Smooth muscle cell of the brain vasculature (primary cell): ENCODE data around the gene LSP1.
A peak's percentile ranks its signal among the peaks of the same experiment; 100 is the strongest.
"Not testable (repeated sequence)": the region's sequence is repeated elsewhere in the genome, so short reads cannot be mapped to it uniquely, and the experiment has no call there.

Experiments used
- DNase-seq: peaks from one replicate; pipeline ENCODE4 v3.0.0-alpha.2; 2012; ENCODE audit warnings: low read depth, low spot score

The LSP1 gene

DNA sequence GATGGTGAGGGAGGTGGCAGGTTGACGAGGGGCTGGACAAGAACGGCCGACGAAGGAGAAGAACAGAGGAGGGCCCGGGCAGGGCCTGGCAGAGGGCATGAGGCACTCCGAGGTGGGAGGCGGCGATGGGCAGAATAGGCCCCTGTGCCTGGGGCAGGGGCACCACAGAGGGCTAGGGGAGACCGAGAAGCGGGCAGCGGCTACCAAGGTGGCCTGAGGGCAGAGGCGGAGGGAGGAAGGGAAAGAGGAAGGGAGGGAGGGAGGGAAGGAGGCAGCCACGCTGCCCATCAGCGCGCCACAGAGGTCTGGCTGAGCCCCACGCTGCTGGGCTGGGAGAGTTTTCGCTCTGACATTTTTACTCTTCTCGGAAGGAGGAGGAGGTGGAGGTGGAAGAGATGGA lies 11.3 kb downstream of the LSP1 start:
- no peak for DNase-seq

DNA sequence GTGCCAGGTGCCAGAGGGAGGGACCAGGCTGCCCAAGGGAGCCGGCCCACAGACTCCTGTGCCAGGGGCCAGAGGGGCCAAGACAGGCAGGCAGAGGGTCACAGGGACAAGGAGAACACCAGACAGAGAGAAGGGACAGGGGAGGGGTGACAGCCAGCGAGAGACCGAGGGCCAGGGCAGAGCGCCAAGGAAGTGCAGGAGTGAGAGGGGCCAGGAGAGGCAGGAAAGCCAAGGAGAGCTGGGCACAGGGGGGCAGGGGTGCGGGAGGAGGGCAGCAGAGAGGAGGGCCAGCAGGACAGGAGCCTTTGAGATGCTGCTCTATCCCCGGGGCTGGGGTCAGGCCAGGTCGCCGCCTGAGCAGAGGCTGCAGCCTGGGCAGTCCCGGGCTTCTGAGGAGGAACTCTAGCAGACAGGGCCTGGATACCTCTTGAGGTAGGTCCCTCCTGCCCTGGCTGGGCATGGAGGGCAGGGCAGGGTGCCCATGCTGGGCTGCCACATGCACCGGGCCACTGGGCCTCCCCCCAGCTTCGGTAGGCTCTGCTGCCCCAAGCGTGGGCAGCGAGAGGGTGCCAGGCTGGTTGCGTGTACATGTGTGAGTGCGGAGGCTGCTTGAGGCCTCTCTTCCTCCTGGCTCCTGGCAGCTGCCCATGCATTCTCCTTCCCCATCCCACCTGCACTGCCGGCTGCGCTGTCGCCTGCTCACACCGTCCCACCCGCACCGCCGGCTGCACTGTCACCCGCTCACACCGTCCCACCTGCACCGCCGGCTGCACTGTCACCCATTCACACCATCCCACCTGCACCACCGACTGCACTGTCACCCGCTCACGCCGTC lies 12.2 kb downstream of the LSP1 start:
- no peak for DNase-seq

- no peak for DNase-seq
Measured at GRCh38 chr11:1866226-1866625, 13.3 kb downstream of the LSP1 start.

DNA sequence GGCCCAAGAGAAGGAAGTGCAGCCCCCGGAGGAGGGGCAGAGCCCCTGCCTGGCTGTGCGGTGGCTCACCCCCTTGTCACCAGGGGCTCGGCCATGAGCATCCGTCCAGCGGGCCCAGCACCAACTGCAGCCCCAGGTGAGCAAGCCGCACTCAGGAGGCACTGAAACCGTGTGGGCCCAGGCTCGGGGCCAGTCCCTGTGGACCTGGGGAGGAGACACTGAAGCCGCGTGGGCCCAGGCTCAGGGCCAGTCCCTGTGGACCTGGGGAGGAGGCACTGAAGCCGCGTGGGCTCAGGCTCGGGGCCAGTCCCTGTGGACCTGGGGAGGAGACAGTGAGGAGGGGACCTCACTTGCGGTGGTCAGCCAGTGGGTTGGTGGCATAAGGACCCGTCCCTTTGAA lies 13.9 kb downstream of the LSP1 start:
- DNase-seq: no peak

- DNase-seq: no peak
Measured at GRCh38 chr11:1867381-1867780, 14.5 kb downstream of the LSP1 start.

DNA sequence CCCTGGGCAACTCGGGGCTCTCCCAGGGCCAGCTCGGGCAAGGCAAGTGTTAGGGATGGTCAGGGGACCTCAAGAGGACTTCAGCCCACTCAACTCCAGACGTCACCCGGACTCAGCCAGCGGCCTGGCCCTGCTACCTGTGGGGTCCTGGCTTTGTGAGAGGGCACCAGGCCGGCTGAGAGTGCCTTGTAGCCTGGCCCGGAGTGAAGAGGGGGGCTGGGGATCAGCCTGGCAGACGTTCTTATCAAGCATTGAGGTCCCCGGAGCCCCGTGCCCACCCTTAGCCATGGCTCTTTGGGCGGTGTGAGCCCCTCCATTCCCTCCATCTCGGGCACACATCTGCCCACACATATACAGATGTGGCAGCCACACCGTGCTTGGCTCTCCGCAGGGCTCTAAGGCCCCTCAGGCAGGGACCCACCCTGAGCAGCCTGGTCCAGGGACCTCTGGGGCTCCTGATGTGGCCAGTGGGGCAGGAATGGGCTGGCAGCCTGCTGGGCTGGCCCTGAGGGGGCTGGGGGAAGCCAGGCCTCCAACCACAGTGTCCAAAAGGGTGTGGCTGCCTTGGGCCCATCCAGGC lies 15.3 kb downstream of the LSP1 start:
- no peak for DNase-seq

GRCh38 chr11:1868636-1869291 lies 15.9 kb downstream of the LSP1 start:
- DNase-seq: no peak

DNA sequence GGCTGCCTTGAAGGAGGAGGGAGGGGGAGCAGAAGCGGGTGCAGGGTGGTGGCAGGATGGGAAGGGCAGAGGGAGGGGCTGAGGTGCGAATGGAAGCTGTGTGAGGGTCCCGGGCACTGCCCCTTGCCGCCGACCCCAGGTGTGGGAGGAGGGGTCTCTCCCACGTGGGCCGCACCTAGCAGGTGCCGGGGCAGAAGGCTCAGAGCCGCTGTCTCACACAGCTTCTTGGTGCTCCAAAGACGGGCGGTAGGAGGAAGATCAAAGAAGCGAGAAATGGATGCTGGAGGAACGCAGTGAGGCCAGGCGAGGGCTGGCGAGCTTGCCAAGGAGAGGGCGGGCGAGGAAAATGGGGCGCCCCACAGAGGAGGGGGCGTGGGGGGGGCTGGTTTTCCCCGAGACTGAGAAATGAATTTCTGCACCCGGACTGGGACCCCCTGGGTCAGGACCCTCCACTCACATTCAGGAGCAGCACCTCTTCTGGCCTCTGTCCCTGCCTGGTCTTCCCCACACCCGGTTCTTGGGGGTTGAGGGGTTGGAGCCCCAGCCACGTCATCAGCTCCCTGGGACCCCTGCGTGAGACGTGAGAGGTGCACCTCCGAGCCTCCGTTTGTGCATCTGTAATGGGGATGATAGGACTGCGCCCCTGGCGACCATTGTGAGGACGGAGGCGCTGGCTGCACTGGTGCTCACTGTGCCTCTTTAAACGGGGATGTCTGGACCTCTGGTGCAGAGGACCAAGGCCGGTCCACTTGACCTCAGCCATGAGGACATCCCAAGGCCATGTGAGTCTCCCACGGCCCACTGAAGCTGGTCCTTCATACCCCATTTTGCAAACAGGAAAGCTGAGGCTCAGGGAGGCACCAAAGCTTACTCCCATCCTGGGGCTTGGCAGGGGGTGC lies 16.8 kb downstream of the LSP1 start:
- no peak for DNase-seq

GRCh38 chr11:1870326-1870696 lies 17.4 kb downstream of the LSP1 start:
- DNase-seq: no peak

GRCh38 chr11:1870721-1871466 lies 18.0 kb downstream of the LSP1 start:
- no peak for DNase-seq

DNA sequence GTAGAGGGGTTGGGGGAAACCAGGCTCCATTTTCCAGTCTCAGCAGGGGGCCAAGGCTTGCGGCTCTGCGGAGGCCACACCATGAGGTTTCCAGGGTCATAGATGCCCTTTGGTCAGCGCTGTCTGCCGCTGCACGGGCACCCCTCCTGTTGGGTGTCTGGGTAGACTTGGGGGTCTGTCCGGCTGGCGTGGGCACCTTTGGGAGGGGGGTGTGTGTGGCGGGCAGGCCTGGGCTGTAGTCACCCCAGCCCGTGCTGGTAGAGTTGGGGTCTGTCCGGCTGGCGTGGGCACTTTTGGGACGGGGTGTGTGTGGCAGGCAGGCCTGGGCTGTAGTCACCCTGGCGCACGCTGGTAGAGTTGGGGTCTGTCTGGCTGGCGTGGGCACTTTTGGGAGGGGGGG lies 18.6 kb downstream of the LSP1 start:
- no peak for DNase-seq

GRCh38 chr11:1872267-1872985 lies 19.5 kb downstream of the LSP1 start:
- DNase-seq: no peak

- peak; percentile 76 for DNase-seq
Measured at GRCh38 chr11:1873048-1873812, 20.3 kb downstream of the LSP1 start.

DNA sequence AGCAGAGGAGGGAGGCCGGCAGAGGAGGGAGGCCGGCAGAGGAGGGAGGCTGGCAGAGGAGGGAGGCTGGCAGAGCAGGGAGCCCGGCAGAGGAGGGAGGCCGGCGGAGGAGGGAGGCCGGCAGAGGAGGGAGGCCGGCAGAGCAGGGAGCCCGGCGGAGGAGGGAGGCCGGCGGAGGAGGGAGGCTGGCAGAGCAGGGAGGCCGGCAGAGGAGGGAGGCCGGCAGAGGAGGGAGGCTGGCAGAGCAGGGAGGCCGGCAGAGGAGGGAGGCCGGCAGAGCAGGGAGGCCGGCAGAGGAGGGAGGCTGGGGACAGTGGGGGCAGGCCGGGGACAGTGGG lies 20.9 kb downstream of the LSP1 start:
- not testable (repeated sequence) for DNase-seq

DNA sequence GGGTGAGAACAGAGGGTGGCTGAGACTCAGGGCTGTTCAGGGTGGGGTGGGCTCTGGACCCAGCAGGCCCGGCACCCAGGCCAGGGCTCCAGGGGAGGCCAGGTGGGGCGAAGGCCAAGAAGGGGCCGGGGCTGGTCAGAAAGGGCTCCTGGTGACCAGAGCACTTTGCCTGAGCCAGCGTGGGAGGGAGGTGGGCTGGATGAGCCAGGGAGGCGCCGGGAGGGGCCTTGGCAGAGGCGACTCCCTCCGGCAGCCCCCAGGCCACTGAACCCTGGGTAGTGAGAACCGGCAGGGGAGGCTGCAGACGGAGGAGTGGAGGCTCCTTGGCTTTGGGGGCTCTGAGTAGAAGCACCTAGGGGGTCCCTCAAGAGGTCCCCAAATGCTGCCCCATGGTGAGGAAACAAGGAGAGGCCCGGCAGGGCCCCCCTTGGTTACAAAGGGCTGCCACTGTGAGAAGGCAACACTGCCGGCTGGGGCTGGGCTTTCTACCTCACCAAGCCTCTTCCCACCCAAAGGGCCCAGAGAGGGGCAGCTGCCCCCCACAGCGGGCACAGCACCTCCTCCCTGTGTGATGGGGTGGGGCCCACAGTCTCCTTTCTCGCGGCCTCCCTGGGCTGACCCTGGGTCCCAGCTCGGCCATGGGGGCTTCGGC lies 21.7 kb downstream of the LSP1 start:
- not testable (repeated sequence) for DNase-seq

DNA sequence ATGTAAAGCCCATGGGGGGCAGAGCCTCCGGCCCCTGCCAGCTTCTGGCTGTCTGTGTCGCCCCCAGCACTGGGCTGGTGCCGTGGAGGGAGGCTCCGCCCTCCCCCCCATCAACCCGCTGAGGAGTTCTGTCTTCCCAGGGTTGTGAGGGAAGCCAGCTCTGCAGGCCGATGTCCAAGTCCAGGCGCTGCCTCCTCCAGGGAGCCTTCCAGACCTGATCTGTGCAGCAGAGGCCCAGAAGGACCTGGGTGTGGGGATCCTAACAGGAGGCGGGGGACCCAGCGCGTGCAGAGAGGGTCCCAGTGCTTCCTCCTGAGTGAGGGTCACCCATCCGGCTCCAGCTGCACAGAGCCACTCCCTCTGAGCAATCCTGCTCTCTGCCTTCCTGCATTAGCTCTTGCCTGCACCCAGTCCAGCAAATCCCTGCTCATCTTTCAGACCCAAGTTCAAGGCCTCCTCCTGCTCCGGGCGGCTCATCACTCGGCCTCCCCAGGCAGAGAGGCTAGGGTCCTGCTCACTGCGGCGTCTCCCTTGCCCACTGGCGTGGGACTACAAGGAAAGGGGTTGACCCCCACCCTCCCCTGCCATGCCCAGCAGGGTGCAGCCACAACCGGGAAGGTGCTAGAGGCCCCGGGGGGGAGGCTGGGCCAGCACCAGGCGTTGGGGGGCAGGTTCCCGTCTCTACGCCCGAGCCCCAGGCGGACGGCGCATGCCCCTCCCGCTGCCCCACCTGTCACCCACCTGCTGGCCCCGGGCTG lies 22.4 kb downstream of the LSP1 start:
- no peak for DNase-seq

DNA sequence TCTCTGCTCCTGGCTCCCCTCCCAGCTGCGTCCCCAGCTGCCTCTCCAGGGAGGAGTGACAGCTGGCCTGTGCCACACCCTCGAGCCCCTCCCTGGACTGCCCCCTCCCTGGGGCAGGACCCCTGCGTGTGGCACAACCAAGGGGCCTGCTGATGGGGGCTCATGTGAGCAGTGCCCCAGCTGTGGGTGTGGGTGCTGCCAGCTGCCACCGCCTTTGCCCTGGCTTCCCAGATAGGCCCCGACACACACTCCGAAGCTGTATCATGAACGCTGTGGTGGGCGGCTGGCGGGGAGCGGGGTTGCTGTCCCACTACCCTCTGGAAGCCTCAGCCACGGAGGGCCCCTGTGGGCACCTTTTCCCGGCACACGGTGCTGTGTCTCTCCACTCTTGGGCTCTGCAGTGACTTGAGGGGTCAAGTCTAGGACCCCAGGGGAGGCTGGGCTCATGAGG lies 23.0 kb downstream of the LSP1 start:
- DNase-seq: not testable (repeated sequence)

GRCh38 chr11:1876361-1877063 lies 23.6 kb downstream of the LSP1 start:
- DNase-seq: peak; percentile 46
